HG02943 (cell line): Measurements from ENCODE around the gene PEX26.
"Not testable (repeated sequence)": the region's sequence is repeated elsewhere in the genome, so short reads cannot be mapped to it uniquely, and the experiment has no call there.

ENCODE experiments used
- ATAC-seq: cut with Tn5 transposase; IDR thresholded peaks from one replicate; pipeline ENCODE4 v1.9.1; 2021; ENCODE audit warnings: mild to moderate bottlenecking, low read depth, moderate library complexity; ENCODE audit not compliant: unreplicated experiment

Gene PEX26

GRCh38 chr22:18070556-18071306, 7.1 kb upstream of the PEX26 start:
- no peak for ATAC-seq

GRCh38 chr22:18071307-18071967, 6.4 kb upstream of the PEX26 start:
- ATAC-seq = not testable (repeated sequence)

- ATAC-seq = no peak
Observed at GRCh38 chr22:18071968-18072310, 5.9 kb upstream of the PEX26 start.

GRCh38 chr22:18073467-18073866, 4.3 kb upstream of the PEX26 start:
- no peak for ATAC-seq

- ATAC-seq = not testable (repeated sequence)
Observed at GRCh38 chr22:18073927-18074326, 3.9 kb upstream of the PEX26 start.

- ATAC-seq = no peak
Observed at GRCh38 chr22:18075101-18075719, 2.6 kb upstream of the PEX26 start.

GRCh38 chr22:18075720-18076497, 1.9 kb upstream of the PEX26 start:
- no peak for ATAC-seq

- peak; percentile 3 for ATAC-seq
Observed at GRCh38 chr22:18077087-18077638, 627 bp upstream of the PEX26 start.

- peak; percentile 32 for ATAC-seq
Observed at GRCh38 chr22:18078329-18079041, 695 bp downstream of the PEX26 start.

- no peak for ATAC-seq
Observed at GRCh38 chr22:18079706-18080233, 2.0 kb downstream of the PEX26 start.

- ATAC-seq = no peak
Observed at GRCh38 chr22:18081416-18081815, 3.6 kb downstream of the PEX26 start.

GRCh38 chr22:18082467-18082866, 4.7 kb downstream of the PEX26 start:
- no peak for ATAC-seq

GRCh38 chr22:18083406-18083805, 5.6 kb downstream of the PEX26 start:
- no peak for ATAC-seq

GRCh38 chr22:18085188-18085587, 7.4 kb downstream of the PEX26 start:
- ATAC-seq = no peak

GRCh38 chr22:18087350-18087855, 9.6 kb downstream of the PEX26 start:
- no peak for ATAC-seq

GRCh38 chr22:18088825-18089568, 11.2 kb downstream of the PEX26 start:
- no peak for ATAC-seq

GRCh38 chr22:18090286-18090685, 12.5 kb downstream of the PEX26 start:
- no peak for ATAC-seq

GRCh38 chr22:18091478-18091877, 13.7 kb downstream of the PEX26 start:
- no peak for ATAC-seq
